Measurements from ENCODE around the gene MED16.

- TF ChIP-seq CTCF (IDR thresholded peaks at IDR 0.05) (no peak), ZFX (IDR thresholded peaks at IDR 0.05; ENCODE audit: borderline replicate concordance) (no peak)
Observed at GRCh38 chr19:858868-859843, 33.8 kb downstream of the MED16 start, which contains the start of gene CFD.
